Vagina (tissue), 2 donors: Measurements from ENCODE around the gene DEGS2.

ENCODE experiments used
- CTCF ChIP-seq, 3 experiments: fragments of 450-650 bp in 2 of 3; fragments of 200-600 bp in 1 of 3; sonication (generic) in 1 of 3; IDR thresholded peaks; one replicate each; pipeline ENCODE4 v1.5.1; 2017 to 2019; ENCODE audit warnings: antibody characterized with exemption in 3 of 3, mild to moderate bottlenecking in 2 of 3, moderate library complexity in 2 of 3
- POLR2A ChIP-seq, 2 donors: fragments of 450-650 bp; IDR thresholded peaks; one replicate each; pipeline ENCODE4 v1.6.1; 2017; ENCODE audit warnings: antibody characterized with exemption in 2 of 2, mild to moderate bottlenecking in 2 of 2, moderate library complexity in 2 of 2

GRCh38 chr14:100173353-100173752 lies 13.9 kb upstream of the DEGS2 start:
- no peak for TF ChIP-seq POLR2A (IDR thresholded peaks at IDR 0.05)
- no peak for TF ChIP-seq CTCF (IDR thresholded peaks at IDR 0.05)
